ENCODE results near the gene NCOA3. TPM values are rescaled to one million over a fixed set of nuclear protein-coding genes. Genes with fewer than 3 reads are reported as not detected.
A peak's percentile ranks its signal among the peaks of the same experiment; 100 is the strongest.

The NCOA3 gene
- total and polyA plus RNA-seq, 10 of the 15 experiments (the other 5 are each of a cell fraction or from before 2014, with no cell fraction given): 16.9 to 96.2 (median 73.6) TPM

DNA sequence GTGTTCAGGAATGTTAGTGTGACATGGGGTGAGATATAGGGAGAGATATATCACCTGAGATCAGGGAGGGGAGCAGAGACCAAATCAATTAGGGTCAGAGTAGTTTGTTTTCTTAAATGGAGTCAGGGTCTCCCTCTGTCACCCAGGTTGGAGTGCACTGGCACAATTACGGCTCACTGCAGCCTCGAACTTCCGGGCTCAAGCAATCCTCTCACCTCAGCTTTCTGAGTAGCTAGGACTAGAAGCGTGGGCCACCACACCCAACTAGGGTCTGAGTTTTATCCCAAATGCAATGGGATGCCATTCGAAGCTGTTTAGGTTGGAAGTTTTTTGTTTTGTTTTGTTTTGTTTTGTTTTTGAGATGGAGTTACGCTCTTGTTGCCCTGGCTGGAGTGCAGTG, 3.1 kb upstream of the NCOA3 start:
- Histone ChIP-seq H3K4me3 (peak overlapping the region; percentile 45; the same call in 1 of the 2 replicates), H3K4me1 (ENCODE audit: control insufficient read depth, insufficient read depth, low read length) (peaks cover 43% of the 10 kb centered on the region), H3K9ac (ENCODE audit: control insufficient read depth, insufficient read depth, low read length) (peak overlapping the region; percentile 65; the same call in 1 of the 2 replicates), H3K27ac (ENCODE audit: control insufficient read depth, insufficient read depth) (peak overlapping the region; percentile 94), H2AFZ (ENCODE audit: control insufficient read depth, low read depth, low read length) (peak overlapping the region; percentile 74), H3K79me2 (ENCODE audit: control insufficient read depth, insufficient read depth, low read length) (peaks cover 49% of the 10 kb centered on the region), H3K4me2 (ENCODE audit: control insufficient read depth, insufficient read depth) (peak overlapping the region; percentile 84), H3K9me3 (replicated peaks; ENCODE audit: control insufficient read depth, insufficient read depth, low read length) (no peaks in the 10 kb centered on the region; the same call in 2 of the 3 replicates), H4K20me1 (ENCODE audit: control insufficient read depth, insufficient read depth) (no peaks in the 10 kb centered on the region), H3K27me3 (replicated peaks in 1 of 2; ENCODE audit: control insufficient read depth in 2 of 2, insufficient read depth in 2 of 2, low read length in 1 of 2) (no peaks in the 10 kb centered on the region), H3K36me3 (ENCODE audit: control insufficient read depth in 2 of 2, insufficient read depth in 2 of 2, low read length in 1 of 2) (no peaks in the 10 kb centered on the region)
- SMC1A ChIA-PET (ENCODE audit: uncharacterized antibody, unreplicated experiment): interaction anchor here (0.8 to 3.7 kb wide), 5 partner anchors 11 to 117 kb away, joined by 3 to 28 read pairs (median 3); no protein-coding TSS in a partner anchor
- TF ChIP-seq ETV6 (conservative IDR thresholded peaks at IDR 0.05 in 1 of 2, IDR thresholded peaks at IDR 0.05 in 1 of 2; ENCODE audit: borderline replicate concordance in 1 of 2, low read depth in 1 of 2) (peak in 1 of 2 experiments; percentile 81; a peak in 1 of 4 replicates), STAT3 (IDR thresholded peaks at IDR 0.05; ENCODE audit: low read depth, low read length) (no peak)
- RAD21 ChIA-PET (ENCODE audit: unreplicated experiment): interaction anchor here (0.8 to 9.6 kb wide), 6 partner anchors 11 to 111 kb away, joined by 3 to 100 read pairs (median 6); no protein-coding TSS in a partner anchor
- POLR2A ChIA-PET: interaction anchor here (1.1 to 8.1 kb wide), 4 partner anchors 9 to 122 kb away, joined by 3 to 123 read pairs (median 60); no protein-coding TSS in a partner anchor
- ATAC-seq: no peak
- CTCF ChIA-PET: interaction anchor here (0.6 to 1.3 kb wide), 2 partner anchors 9 to 115 kb away, joined by 3 to 4 read pairs; no protein-coding TSS in a partner anchor
- BruUV-seq (replicated peaks): no TSS peak
- FAIRE-seq: no peak
- intact Hi-C loops (cut with micrococcal nuclease; ENCODE audit: unreplicated experiment) (no loop called here), in situ Hi-C loops (cut with MboI) (no loop called here)
- DNase-seq (ENCODE audit: low read depth, low spot score): no peak
- 60% methylated on average over 6 of the region's 6 CpGs for WGBS (ENCODE audit: insufficient coverage, insufficient replicate concordance, low lambda C conversion rate, missing lambda C conversion rate)

DNA sequence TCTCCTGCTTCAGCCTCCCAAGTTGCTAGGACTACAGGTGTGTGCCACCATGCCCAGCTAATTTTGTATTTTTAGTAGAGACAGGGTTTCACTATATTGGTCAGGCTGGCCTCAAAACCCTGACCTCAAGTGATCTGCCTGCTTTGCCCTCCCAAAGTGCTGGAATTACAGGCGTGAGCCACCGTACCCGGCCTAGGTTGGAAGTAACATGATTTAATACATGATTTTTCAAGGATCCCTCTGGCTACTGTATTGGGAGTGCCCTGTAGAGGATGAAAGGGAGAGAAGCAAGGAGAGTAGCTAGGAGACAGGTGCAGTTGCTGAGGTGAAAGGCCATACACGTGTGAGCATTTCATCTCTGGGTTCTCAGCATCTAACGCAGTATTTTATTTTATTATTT, 2.6 kb upstream of the NCOA3 start:
- POLR2A ChIA-PET: interaction anchor here (1.3 to 8.1 kb wide), 3 partner anchors 9 to 121 kb away, joined by 3 to 123 read pairs (median 116); no protein-coding TSS in a partner anchor
- RAD21 ChIA-PET (ENCODE audit: unreplicated experiment): interaction anchor here (0.8 to 9.6 kb wide), 3 partner anchors 12 to 85 kb away, joined by 3 to 100 read pairs (median 90); no protein-coding TSS in a partner anchor
- ATAC-seq (no peak), FAIRE-seq (no peak), DNase-seq (ENCODE audit: low read depth, low spot score) (no peak)
- Histone ChIP-seq H3K9ac (ENCODE audit: control insufficient read depth, insufficient read depth, low read length) (peak overlapping the region; percentile 8; the same call in 1 of the 2 replicates), H3K9me3 (replicated peaks; ENCODE audit: control insufficient read depth, insufficient read depth, low read length) (no peaks in the 10 kb centered on the region; the same call in 2 of the 3 replicates), H3K27me3 (replicated peaks in 1 of 2; ENCODE audit: control insufficient read depth in 2 of 2, insufficient read depth in 2 of 2, low read length in 1 of 2) (no peaks in the 10 kb centered on the region), H2AFZ (ENCODE audit: control insufficient read depth, low read depth, low read length) (no peak overlapping the region), H3K36me3 (ENCODE audit: control insufficient read depth in 2 of 2, insufficient read depth in 2 of 2, low read length in 1 of 2) (no peaks in the 10 kb centered on the region), H3K27ac (ENCODE audit: control insufficient read depth, insufficient read depth) (peak overlapping the region; percentile 94), H3K4me1 (ENCODE audit: control insufficient read depth, insufficient read depth, low read length) (peaks cover 40% of the 10 kb centered on the region), H4K20me1 (ENCODE audit: control insufficient read depth, insufficient read depth) (no peaks in the 10 kb centered on the region), H3K4me2 (ENCODE audit: control insufficient read depth, insufficient read depth) (no peak overlapping the region), H3K79me2 (ENCODE audit: control insufficient read depth, insufficient read depth, low read length) (peaks cover 53% of the 10 kb centered on the region), H3K4me3 (no peak overlapping the region)
- TF ChIP-seq SP1 (IDR thresholded peaks at IDR 0.05; ENCODE audit: low read depth, low read length) (no peak), RAD21 (IDR thresholded peaks at IDR 0.05; ENCODE audit: insufficient read depth, low read depth, low read length) (no peak), JUND (IDR thresholded peaks at IDR 0.05; ENCODE audit: low read depth, low read length) (no peak), IRF4 (IDR thresholded peaks at IDR 0.05; ENCODE audit: low read depth, low read length) (no peak), EP300 (IDR thresholded peaks at IDR 0.05; ENCODE audit: borderline replicate concordance in 1 of 2, control insufficient read depth in 1 of 2, low read depth in 2 of 2, low read length in 2 of 2) (no peak), PAX8 (IDR thresholded peaks at IDR 0.05) (no peak)
- TF ChIP-seq, protein P1, sequence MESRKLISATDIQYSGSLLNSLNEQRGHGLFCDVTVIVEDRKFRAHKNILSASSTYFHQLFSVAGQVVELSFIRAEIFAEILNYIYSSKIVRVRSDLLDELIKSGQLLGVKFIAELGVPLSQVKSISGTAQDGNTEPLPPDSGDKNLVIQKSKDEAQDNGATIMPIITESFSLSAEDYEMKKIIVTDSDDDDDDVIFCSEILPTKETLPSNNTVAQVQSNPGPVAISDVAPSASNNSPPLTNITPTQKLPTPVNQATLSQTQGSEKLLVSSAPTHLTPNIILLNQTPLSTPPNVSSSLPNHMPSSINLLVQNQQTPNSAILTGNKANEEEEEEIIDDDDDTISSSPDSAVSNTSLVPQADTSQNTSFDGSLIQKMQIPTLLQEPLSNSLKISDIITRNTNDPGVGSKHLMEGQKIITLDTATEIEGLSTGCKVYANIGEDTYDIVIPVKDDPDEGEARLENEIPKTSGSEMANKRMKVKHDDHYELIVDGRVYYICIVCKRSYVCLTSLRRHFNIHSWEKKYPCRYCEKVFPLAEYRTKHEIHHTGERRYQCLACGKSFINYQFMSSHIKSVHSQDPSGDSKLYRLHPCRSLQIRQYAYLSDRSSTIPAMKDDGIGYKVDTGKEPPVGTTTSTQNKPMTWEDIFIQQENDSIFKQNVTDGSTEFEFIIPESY (IDR thresholded peaks at IDR 0.05): no peak
- SMC1A ChIA-PET (ENCODE audit: uncharacterized antibody, unreplicated experiment): interaction anchor here (0.8 to 5.8 kb wide), 6 partner anchors 11 to 121 kb away, joined by 3 to 42 read pairs (median 7); no protein-coding TSS in a partner anchor
- WGBS (ENCODE audit: insufficient coverage, insufficient replicate concordance, low lambda C conversion rate, missing lambda C conversion rate): 97% methylated on average over 5 of the region's 5 CpGs
- no TSS peak for BruUV-seq (replicated peaks)
- CTCF ChIA-PET: interaction anchor here (0.6 to 1.3 kb wide), 2 partner anchors 9 to 115 kb away, joined by 3 to 4 read pairs; no protein-coding TSS in a partner anchor
- in situ Hi-C loops (cut with MboI) (no loop called here), intact Hi-C loops (cut with micrococcal nuclease; ENCODE audit: unreplicated experiment) (no loop called here)

All from GM12878 (cell line).